Measurements from ENCODE around the gene OR51V1.
"Not testable (repeated sequence)": the region's sequence is repeated elsewhere in the genome, so short reads cannot be mapped to it uniquely, and the experiment has no call there.

The OR51V1 gene

GRCh38 chr11:5171856-5172255 lies 28.6 kb downstream of the OR51V1 start:
- no peak for TF ChIP-seq CTCF (IDR thresholded peaks at IDR 0.05; ENCODE audit: borderline replicate concordance, insufficient read depth, low read depth, low read length)
- no peak overlapping the region for H3K4me3 ChIP-seq (ENCODE audit: low read depth, low read length)

- not testable (repeated sequence) for H3K4me3 ChIP-seq (ENCODE audit: low read depth, low read length)
Measured at GRCh38 chr11:5165898-5166297, 34.6 kb downstream of the OR51V1 start.

GRCh38 chr11:5164807-5165206 lies 35.7 kb downstream of the OR51V1 start:
- H3K4me3 ChIP-seq (ENCODE audit: low read depth, low read length), result not testable (repeated sequence)

GRCh38 chr11:5161045-5161444 lies 39.4 kb downstream of the OR51V1 start:
- not testable (repeated sequence) for H3K4me3 ChIP-seq (ENCODE audit: low read depth, low read length)

GRCh38 chr11:5160217-5160616 lies 40.3 kb downstream of the OR51V1 start:
- H3K4me3 ChIP-seq (ENCODE audit: low read depth, low read length), result not testable (repeated sequence)

GRCh38 chr11:5159806-5160205 lies 40.7 kb downstream of the OR51V1 start:
- TF ChIP-seq CTCF (IDR thresholded peaks at IDR 0.05; ENCODE audit: borderline replicate concordance, insufficient read depth, low read depth, low read length), result no peak
- no peak overlapping the region for H3K4me3 ChIP-seq (ENCODE audit: low read depth, low read length)

- no peak for TF ChIP-seq CTCF (IDR thresholded peaks at IDR 0.05; ENCODE audit: borderline replicate concordance, insufficient read depth, low read depth, low read length)
Measured at GRCh38 chr11:5154657-5155056, 45.8 kb downstream of the OR51V1 start, which contains the start of gene OR52A1. OR52A1 (minus strand) TSS chr11:5154757; CDS start chr11:5152369, 2,388 bp downstream.

GRCh38 chr11:5153574-5154431 lies 46.7 kb downstream of the OR51V1 start:
- no peak for TF ChIP-seq CTCF (IDR thresholded peaks at IDR 0.05; ENCODE audit: borderline replicate concordance, insufficient read depth, low read depth, low read length)
- no peak overlapping the region for H3K4me3 ChIP-seq (ENCODE audit: low read depth, low read length)

More at GRCh38 chr11:5154657-5155056, 45.8 kb downstream of the OR51V1 start, which contains the start of gene OR52A1:
- no peak within 1 kb of the TSS for H3K4me3 ChIP-seq (ENCODE audit: low read depth, low read length)

- no peak overlapping the region for H3K4me3 ChIP-seq (ENCODE audit: low read depth, low read length)
- TF ChIP-seq CTCF (IDR thresholded peaks at IDR 0.05; ENCODE audit: borderline replicate concordance, insufficient read depth, low read depth, low read length), result no peak
Measured at GRCh38 chr11:5151713-5152153, 48.7 kb downstream of the OR51V1 start.
